Activated CD4-positive, alpha-beta T cell treated with anti-CD3 and anti-CD28 coated beads, Interleukin-2, Interleukin-6, amounts not matched to agents 100 ng/mL and 50 ng/mL, durations not matched to agents 16 hours and 8 hours (primary cell): ENCODE results near the gene PAQR4.
A peak's percentile ranks its signal among the peaks of the same experiment; 100 is the strongest.
"Not testable (repeated sequence)": the region's sequence is repeated elsewhere in the genome, so short reads cannot be mapped to it uniquely, and the experiment has no call there.

Experiments used
- DNase-seq: peaks from one replicate; pipeline ENCODE4 v3.0.0-alpha.2; 2020

Gene PAQR4

DNA sequence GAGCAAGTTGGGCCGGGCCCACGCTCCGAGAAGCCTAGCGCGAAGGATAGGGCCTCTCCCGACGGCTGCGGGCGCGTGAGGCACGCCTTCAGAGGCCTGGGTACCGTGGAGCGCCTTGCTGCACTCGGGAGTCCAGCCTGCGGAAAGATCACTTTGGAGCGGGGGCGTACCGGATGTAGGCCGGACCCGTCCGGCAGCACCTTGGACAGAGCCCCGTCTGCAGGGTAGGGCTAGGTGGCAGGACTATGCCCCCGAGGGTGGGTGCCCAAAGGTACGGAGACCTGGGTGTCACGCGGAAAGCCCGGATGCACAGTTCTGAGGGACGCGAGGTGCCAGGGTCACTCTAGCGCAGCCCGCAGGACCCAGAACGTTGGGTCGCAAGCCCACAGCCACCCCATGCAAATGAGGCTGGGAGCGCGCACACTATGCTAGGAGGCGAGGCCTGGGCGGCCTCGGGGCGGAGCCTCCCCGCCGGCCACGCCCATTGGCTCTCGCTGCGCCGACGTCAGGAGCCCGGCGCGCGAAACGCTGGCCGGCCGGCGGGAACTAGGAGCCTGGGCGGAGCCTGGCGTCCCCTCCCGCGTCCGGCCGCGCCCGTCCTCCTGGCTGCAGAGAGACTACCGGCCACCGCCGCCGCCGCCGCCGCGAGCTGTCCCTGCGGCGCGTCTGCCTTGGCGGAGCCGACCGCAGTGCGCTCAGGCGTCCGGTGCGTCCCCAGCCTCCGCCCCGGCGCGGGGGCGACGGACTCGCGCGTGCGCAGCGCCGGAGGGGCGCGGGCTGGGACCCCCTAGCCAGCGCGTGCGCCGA, at the start of gene PAQR4:
Gene PAQR4 (plus strand): TSS at position 611 of the 807 bp plus-strand sequence. CDS start 327 bp downstream, outside the sequence.
- DNase-seq = peak; percentile 93

DNA sequence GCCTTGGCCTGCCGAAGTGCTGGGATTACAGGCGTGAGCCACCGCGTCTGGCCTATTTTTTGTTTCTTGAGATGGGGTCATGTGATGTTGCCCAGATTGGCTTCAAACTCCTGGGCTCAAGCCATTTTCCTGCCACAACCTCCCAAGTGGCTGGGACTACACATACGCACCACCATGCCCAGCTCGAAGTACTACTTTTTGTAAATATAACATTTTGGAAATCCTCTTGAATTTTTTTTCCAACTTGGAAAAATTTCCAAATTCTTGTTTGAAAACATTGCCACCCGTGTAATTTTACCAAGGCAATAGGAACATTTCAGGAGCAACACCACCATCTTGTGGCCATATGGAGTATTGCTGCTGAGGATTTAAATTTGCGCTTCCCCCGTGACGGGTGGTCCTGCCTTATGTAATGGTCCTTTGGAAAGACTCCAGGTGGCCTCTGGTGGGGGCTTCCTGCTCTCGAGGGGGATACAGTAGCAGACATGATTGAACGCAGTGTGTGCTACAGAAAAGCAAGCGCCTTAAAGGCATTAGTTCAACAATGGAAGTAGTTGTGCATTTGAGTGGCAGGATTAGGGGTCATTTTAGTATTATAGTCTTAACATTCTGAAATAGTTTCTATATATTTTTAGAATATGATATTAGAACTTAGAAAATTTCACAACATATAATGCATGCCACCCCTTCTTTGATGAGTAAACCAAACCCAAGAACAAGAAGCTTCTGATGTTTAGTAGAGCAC, 49.5 kb upstream of the PAQR4 start:
- DNase-seq = peak; percentile 70

DNA sequence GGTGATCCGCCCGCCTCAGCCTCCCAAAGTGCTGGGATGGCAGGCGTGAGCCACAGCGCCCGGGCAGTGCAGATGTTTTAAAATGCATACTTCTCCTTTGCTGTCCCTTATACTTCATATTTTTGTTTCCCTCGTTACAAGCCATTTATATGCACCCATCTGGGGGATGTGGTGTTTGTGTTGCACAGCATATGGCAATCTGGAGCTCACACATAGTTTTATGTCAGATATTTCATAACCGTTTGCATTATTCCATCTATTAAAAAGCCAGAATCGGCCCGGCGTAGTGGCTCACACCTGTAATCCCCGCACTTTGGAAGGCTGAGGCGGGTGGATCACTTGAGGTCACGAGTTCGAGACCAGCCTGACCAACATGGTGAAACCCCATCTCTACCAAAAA, 45.7 kb upstream of the PAQR4 start:
- DNase-seq = no peak

DNA sequence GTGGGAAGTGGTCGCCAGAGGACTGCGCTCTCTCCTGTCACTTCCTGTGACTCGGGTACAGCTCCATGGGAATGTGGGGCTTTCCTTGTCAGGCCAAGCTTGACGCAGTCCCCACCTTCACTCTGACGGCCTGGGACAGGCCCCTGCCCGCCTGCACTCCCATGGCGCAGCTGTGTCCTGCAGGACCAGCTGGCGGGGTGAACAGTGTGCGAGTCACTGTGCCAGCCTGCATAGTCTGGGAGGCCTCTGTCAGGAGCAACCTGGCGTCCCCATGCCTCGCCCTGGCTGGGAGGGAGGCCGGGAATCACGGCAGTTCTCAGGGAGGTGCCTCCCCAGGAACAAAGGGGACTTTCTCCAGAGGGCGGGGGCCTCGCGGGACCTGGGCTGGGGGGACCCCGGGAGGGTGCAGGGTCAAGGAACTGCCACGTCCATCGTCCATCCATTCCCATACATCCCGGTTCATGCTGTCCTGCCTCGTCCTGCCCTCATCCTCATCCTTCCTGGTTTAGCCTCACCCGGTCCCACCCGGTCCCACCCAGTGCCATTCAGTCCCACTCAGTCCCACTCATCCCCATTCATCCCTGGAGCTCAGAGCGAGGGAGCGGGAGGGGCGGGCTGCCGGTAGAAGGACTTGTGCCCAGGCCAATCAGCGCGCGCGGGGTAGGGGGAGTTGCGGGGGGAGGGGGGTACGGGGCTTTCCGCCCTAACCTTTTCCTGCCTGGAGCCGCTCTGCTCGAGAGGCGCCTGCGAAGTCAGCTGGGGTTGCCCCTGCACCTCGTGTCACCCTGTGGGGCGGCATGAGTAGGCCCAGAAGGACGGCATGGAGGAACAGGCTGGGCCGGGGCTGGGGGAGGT, 44.0 kb upstream of the PAQR4 start:
- no peak for DNase-seq

DNA sequence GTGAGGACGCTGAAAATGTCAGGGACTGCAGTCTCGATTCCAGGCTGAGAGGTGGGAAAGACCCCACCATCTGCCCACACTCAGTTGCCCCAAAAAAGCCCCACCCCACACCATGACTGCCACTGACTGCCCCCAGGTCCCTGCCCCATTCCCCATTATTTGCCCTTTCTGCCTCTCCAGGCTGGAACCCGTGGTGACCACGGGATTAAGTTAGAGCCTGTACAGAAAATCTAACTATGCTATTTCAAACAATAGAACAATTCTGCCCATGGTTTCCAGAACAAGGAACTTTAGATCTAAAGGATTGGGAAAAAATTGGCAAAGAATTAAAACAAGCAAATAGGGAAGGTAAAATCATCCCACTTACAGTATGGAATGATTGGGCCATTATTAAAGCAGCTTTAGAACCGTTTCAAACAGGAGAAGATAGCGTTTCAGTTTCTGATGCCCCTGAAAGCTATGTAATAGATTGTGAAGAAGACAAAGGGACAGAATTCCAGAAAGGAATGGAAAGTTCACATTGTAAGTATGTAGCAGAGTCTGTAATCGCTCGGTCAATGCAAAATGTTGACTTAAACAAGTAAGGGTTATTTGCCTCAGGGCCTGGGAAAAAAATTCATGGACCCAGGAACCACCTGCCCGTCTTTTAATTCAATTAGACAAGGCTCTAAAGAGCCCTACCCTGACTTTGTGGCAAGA, 43.0 kb upstream of the PAQR4 start:
- DNase-seq = no peak

DNA sequence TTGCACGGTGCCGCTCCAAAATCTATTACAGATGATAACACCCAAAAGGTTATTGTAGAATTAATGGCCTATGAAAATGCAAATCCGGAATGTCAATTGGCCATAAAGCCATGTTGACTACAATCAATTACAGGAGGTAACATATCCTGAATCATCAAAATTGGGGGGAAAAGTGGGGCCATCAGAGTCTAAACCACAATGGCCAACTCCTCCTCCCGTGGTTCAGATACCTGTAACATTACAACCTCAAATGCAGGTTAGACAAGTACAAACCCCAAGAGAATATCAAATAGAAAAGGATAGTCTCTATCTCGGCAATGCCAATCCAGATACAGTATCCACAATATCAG, 42.5 kb upstream of the PAQR4 start:
- no peak for DNase-seq

DNA sequence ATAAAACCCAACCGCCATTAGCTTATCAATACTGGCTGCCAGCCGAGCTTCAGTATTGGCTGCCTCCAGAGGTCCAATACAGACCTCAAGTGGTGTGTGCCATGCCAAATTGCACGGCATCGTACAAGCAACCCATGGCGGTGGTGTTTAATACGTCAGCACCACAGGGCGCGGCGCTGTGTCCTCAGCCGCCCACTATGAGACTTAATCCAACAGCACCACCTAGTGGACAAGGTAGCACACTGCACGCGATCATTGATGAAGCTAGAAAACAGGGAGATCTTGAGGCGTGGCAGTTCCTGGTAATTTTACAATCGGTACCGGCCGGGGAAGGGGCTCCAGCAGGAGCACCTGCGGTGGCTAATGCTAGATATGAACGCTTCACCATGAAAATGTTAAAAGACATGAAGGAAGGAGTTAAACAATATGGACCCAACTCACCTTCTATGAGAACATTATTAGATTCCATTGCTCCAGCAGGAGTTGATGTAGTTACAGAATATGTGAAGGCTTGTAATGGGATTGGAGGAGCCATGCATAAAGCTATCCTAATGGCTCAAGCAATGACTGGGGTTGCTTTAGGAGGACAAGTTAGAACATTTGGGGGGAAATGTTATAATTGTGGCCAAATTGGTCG, 42.0 kb upstream of the PAQR4 start:
- peak; percentile 92 for DNase-seq

DNA sequence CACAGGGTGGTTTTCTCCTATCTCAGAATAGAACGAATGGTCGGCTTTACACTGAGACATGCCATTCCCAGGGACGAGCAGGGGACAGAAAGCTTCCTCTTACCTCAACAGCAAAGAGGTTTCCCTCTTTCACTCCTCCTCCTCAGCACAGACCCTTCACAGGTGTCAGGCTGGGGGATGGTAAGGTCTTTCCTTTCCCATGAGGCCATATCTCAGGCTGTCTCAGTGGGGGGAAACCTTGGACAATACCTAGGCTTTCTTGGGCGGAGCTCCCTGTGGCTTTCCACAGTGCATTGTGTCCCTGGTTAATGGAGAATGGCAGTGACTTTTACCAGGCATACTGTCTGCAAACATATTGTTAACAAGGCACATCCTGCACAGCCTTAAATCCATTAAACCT, 41.0 kb upstream of the PAQR4 start:
- not testable (repeated sequence) for DNase-seq

DNA sequence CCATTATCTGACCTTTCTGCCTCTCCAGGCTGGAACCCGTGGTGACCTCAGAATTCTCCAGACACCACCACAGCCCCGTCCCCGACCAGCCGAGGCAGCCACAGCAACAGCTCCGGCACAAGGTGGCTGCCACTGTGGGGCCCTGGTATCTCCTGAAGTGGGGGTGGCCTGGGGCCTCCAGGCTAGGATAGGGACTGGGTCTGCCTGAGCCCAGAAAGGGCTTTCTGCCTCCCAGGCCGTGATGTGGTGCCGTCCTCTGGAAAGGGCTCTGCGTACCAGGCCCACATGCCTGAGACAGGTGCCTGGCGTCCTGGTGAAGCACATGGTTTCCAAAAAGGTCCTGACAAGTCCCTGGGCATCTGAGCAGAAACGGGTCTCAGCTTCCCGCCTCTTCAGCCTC, 40.4 kb upstream of the PAQR4 start:
- DNase-seq = no peak

DNA sequence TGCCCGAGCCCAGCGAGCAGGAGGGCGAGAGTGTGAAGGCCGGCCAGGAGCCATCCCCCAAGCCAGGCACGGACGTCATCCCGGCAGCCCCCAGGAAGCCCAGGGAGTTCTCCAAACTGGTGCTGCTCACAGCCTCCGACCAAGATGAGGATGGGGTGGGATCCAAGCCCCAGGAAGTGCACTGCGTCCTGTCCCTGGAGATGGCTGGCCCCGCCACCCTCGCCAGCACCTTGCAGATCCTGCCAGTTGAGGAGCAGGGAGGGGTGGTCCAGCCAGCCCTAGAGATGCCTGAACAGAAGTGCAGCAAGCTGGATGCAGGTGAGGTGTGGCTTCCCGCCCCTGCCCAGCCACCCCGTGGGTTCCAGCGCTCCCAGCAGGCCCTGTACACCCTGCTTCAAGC, 39.5 kb upstream of the PAQR4 start:
- DNase-seq = no peak

DNA sequence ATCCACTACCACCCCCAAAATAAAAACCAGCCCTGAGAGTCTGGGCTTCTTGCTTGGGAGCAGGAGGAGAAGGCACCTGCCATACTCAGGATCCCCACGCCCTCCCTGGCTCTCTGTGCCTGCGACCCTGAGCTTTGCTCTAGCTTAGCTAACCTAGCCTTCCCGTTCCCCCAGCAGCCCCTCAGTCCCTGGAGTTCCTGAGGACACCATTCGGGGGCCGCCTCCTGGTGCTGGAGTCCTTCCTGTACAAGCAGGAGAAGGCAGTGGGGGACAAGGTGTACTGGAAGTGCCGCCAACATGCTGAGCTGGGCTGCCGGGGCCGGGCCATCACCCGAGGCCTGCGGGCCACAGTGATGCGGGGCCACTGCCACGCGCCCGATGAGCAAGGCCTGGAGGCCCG, 38.9 kb upstream of the PAQR4 start:
- DNase-seq = no peak

DNA sequence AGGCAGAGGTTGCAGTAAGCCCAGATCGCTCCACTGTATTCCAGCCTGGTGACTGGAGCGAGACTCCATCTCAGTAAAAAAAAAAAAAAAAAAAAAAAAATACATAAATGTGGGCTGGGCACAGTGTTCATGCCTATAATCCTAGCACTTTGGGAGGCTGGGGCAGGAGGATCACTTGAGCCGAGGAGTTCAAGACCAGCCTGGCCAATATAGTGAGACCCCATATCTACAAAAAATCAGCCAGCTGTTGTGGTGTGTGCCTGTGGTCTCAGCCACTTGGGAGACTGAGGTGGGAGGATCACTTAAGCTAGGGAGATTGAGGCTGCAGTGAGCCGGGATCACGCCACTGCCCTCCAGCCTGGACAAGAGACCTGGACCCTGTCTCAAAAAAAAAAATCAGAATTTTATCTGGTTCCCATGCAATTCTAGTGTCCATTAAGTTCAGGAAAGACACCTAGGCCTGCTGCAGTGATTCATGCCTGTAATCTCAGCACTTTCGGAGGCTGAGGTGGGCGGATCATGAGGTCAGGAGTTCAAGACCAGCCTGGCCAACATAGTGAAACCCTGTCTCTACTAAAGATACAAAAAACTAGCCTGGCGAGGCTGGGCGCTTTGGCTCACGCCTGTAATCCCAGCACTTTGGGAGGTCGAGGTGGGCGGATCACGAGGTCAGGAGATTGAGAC, 37.8 kb upstream of the PAQR4 start:
- DNase-seq = not testable (repeated sequence)

DNA sequence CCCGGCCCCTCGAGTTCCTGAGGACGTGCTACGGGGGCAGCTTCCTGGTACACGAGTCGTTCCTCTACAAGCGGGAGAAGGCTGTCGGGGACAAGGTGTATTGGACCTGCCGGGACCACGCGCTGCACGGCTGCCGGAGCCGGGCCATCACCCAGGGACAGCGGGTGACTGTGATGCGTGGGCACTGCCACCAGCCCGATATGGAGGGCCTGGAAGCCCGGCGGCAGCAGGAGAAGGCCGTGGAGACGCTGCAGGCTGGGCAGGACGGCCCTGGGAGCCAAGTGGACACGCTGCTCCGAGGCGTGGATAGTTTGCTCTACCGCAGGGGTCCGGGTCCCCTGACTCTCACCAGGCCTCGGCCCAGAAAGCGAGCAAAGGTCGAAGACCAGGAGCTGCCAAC, 36.0 kb upstream of the PAQR4 start:
- DNase-seq = no peak

DNA sequence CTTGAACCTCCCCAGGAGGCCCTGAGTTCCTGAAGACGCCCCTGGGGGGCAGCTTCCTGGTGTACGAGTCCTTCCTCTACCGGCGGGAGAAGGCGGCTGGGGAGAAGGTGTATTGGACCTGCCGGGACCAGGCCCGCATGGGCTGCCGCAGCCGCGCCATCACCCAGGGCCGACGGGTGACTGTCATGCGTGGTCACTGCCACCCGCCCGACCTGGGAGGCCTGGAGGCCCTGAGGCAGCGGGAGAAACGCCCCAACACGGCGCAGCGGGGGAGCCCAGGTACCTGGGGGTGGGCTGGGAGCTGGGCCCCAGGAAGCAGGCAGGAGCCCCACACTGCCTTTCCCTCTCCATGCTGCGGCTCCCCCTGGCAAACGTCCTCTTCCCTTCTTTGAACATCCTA, 35.4 kb upstream of the PAQR4 start:
- DNase-seq = no peak

DNA sequence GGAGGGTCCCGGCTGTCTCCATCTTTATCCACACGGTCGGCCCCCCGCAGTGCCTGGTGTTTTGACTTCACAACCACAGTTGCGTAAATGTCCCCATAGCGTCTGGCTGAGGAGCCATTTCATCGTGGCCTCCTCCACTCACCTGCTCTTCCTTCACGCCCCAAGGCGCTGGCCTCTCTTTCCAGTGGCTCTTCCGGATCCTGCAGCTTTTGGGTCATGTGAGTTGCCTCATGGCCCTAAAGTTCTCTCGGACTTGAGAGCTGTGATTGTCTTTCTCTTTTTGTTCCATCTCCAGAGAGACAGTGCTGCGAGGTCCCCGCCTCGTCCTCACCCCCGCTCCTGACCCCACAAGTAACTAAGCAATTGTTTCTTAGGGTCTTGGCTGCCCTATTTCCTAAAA, 34.7 kb upstream of the PAQR4 start:
- DNase-seq = no peak

DNA sequence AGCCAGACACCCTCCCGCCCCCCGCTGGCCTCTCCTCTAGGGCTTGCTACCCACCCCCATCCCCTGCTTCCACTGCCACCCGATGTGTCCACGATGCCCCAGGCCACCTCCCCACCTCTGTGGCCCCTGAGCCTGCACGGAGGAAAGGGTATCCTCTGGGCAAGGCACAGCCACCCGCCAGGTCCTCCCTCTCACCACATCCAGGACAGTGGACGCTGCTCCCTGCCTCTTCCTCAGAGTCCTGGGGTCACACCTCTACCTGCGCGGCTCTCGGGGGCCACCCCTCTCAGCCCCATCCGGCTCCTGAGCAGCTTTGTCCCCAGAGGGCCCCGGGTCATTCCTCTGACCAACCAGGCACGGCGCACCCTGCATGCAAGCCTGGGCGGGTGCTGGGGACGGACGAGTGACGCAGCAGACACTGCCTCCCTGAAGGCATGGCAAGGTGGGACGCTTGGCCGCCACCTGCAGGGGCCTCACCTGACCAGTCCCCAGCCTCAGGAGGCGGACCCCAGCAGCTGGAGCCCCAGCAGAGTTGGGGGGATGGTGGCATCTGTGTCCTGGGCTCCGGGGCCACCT, 32.6 kb upstream of the PAQR4 start:
- no peak for DNase-seq

DNA sequence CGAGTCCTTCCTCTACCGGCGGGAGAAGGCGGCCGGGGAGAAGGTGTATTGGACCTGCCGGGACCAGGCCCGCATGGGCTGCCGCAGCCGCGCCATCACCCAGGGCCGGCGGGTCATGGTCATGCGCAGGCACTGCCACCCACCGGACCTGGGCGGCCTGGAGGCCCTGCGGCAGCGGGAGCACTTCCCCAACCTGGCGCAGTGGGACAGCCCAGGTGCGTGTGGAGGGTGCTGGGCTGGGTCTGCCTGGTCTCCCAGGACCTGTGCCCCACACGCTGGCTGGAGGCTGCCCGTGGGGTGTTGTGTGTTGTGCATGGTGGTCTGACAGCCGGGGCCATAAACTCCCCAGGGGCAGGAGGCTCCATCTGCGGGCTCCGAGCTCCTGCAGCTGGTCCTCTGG, 32.0 kb upstream of the PAQR4 start:
- DNase-seq = no peak

DNA sequence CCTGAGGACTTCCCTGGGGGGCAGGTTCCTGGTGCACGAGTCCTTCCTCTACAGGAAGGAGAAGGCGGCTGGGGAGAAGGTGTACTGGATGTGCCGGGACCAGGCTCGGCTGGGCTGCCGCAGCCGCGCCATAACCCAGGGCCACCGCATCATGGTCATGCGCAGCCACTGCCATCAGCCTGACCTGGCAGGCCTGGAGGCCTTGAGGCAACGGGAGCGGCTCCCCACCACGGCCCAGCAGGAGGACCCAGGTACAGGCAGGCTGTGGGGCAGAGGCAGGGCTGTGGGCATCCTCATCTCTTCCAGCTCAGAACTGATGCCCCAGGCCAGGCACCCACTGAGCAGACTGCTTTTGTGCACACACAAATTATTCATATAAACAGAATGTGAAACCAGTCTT, 30.9 kb upstream of the PAQR4 start:
- no peak for DNase-seq

DNA sequence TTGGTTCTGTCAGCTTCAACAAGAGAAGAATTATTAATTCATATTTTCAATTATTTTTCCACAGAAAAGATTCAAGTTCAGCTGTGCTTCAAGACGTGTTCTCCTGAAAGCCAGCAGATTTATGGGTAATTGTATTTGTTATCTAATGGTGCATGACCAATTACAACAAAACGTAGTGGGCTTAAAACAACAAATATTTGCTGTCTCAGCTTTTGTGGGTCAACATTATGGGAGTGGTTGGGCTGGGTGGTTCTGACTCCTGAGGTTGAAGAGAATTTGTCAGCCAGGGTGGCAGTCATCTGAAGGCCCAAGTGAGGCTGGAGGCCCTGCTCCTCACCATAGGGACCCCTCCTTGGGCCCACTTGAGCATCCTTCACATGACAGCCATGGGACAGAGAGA, 29.2 kb upstream of the PAQR4 start:
- DNase-seq = no peak

DNA sequence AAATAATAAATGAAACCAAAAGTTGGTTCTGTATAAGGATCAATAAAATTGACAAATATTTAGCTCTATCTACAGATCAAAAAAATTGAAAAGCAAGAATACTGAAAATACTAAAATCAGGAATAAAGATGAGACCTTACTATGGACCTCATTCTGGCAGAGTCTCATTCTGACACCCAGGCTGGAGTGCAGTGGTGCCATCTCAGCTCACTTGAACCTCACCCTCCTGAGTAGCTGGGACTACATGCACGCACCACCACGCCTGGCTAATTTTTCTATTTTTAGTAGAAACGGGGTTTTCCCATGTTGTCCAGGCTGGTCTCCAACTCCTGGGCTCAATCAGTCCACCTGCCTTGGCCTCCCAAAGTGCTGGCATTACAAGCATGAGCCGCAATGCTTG, 27.1 kb upstream of the PAQR4 start:
- no peak for DNase-seq

DNA sequence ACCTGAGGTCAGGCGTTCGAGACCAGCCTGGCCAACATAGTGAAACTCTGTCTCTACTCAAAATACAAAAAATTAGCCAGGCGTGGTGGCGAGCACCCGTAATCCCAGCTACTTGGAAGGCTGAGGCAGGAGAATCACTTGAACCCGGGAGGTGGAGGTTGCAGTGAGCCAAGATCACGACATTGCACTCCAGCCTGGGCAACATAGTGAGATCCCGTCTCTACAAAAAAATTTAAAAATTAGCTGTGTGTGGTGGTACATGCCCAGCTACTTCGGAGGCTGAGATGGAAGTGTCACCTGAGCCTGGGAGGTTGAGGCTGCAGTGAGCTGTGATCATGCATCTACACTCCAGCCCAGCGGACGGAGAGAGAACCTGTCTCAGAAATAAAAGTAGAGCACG, 25.4 kb upstream of the PAQR4 start:
- DNase-seq = not testable (repeated sequence)
